Measurements from ENCODE around the gene HLA-DPA1.

The HLA-DPA1 gene

GRCh38 chr6:33088931-33089620 lies 15.6 kb upstream of the HLA-DPA1 start:
- DNase-seq (ENCODE audit: low spot score): no peak

- no peak for DNase-seq (ENCODE audit: low spot score)
Measured at GRCh38 chr6:33088258-33088930, 14.9 kb upstream of the HLA-DPA1 start.

- no peak for DNase-seq (ENCODE audit: low spot score)
Measured at GRCh38 chr6:33085627-33086026, 12.2 kb upstream of the HLA-DPA1 start.

- peak; percentile 14 for DNase-seq (ENCODE audit: low spot score)
Measured at GRCh38 chr6:33082702-33083101, 9.3 kb upstream of the HLA-DPA1 start.

- no peak for DNase-seq (ENCODE audit: low spot score)
Measured at GRCh38 chr6:33081098-33081824, 7.8 kb upstream of the HLA-DPA1 start.

GRCh38 chr6:33080127-33081089 lies 7.0 kb upstream of the HLA-DPA1 start:
- DNase-seq (ENCODE audit: low spot score): no peak

GRCh38 chr6:33079580-33079979 lies 6.1 kb upstream of the HLA-DPA1 start:
- DNase-seq (ENCODE audit: low spot score): no peak

GRCh38 chr6:33078919-33079521 lies 5.6 kb upstream of the HLA-DPA1 start:
- DNase-seq (ENCODE audit: low spot score): no peak

- no peak for DNase-seq (ENCODE audit: low spot score)
Measured at GRCh38 chr6:33078442-33078841, 5.0 kb upstream of the HLA-DPA1 start.

- no peak for DNase-seq (ENCODE audit: low spot score)
Measured at GRCh38 chr6:33077908-33078307, 4.5 kb upstream of the HLA-DPA1 start.

GRCh38 chr6:33076406-33076934 lies 3.0 kb upstream of the HLA-DPA1 start:
- DNase-seq (ENCODE audit: low spot score): no peak

- peak; percentile 32 for DNase-seq (ENCODE audit: low spot score)
Measured at GRCh38 chr6:33075568-33076405, 2.3 kb upstream of the HLA-DPA1 start, which contains the start of gene HLA-DPB1. Gene HLA-DPB1, plus strand, starts transcription at chr6:33075990. Its CDS starts 52 bp downstream, at chr6:33076042.

GRCh38 chr6:33075208-33075567 lies 1.7 kb upstream of the HLA-DPA1 start:
- no peak for DNase-seq (ENCODE audit: low spot score)

- DNase-seq (ENCODE audit: low spot score): no peak
Measured at GRCh38 chr6:33072508-33073100, 845 bp downstream of the HLA-DPA1 start.

GRCh38 chr6:33071569-33071968 lies 1.9 kb downstream of the HLA-DPA1 start:
- DNase-seq (ENCODE audit: low spot score): no peak

- no peak for DNase-seq (ENCODE audit: low spot score)
Measured at GRCh38 chr6:33070909-33071308, 2.5 kb downstream of the HLA-DPA1 start.

- no peak for DNase-seq (ENCODE audit: low spot score)
Measured at GRCh38 chr6:33069021-33069738, 4.3 kb downstream of the HLA-DPA1 start.

GRCh38 chr6:33066917-33067521 lies 6.4 kb downstream of the HLA-DPA1 start:
- DNase-seq (ENCODE audit: low spot score): no peak

GRCh38 chr6:33065312-33065711 lies 8.1 kb downstream of the HLA-DPA1 start:
- no peak for DNase-seq (ENCODE audit: low spot score)

Measured in hematopoietic multipotent progenitor cell treated with erythropoietin and hydrocortisone succinate and interleukin-3 and kit ligand, for 15 days (in vitro differentiated cells).